HG03575 (cell line): ENCODE data around the gene ANO9.
"Not testable (repeated sequence)": the region's sequence is repeated elsewhere in the genome, so short reads cannot be mapped to it uniquely, and the experiment has no call there.

ENCODE experiments used
- ATAC-seq: cut with Tn5 transposase; IDR thresholded peaks from one replicate; pipeline ENCODE4 v1.9.1; 2021; ENCODE audit not compliant: unreplicated experiment, insufficient number of reproducible peaks, low FRiP score; ENCODE audit errors: extremely low read depth

The ANO9 gene

GRCh38 chr11:408154-409007, 33.4 kb downstream of the ANO9 start:
- no peak for ATAC-seq

GRCh38 chr11:407651-408123, 34.1 kb downstream of the ANO9 start:
- ATAC-seq = no peak

- no peak for ATAC-seq
Measured at GRCh38 chr11:406796-407650, 34.8 kb downstream of the ANO9 start.

- no peak for ATAC-seq
Measured at GRCh38 chr11:405954-406795, 35.6 kb downstream of the ANO9 start.

GRCh38 chr11:405323-405953, 36.4 kb downstream of the ANO9 start:
- ATAC-seq = no peak

GRCh38 chr11:404551-405264, 37.1 kb downstream of the ANO9 start:
- no peak for ATAC-seq

GRCh38 chr11:403761-404431, 37.9 kb downstream of the ANO9 start:
- no peak for ATAC-seq

GRCh38 chr11:403021-403760, 38.6 kb downstream of the ANO9 start:
- no peak for ATAC-seq

GRCh38 chr11:401196-401595, 40.6 kb downstream of the ANO9 start:
- ATAC-seq = not testable (repeated sequence)

GRCh38 chr11:400241-400689, 41.5 kb downstream of the ANO9 start:
- ATAC-seq = no peak

GRCh38 chr11:399731-400211, 42.0 kb downstream of the ANO9 start:
- no peak for ATAC-seq

- ATAC-seq = no peak
Measured at GRCh38 chr11:398826-399225, 43.0 kb downstream of the ANO9 start.

- ATAC-seq = no peak
Measured at GRCh38 chr11:396948-397548, 44.8 kb downstream of the ANO9 start.

GRCh38 chr11:396511-396947, 45.3 kb downstream of the ANO9 start:
- ATAC-seq = no peak

GRCh38 chr11:395866-396265, 45.9 kb downstream of the ANO9 start:
- ATAC-seq = no peak
